Endodermal cell (in vitro differentiated cells): ENCODE measurements around the gene DYNLRB2. TPM values are rescaled to one million over a fixed set of nuclear protein-coding genes. Genes with fewer than 3 reads are reported as not detected.

ENCODE experiments used
- DNase-seq: peaks from one replicate; pipeline ENCODE4 v3.0.0-alpha.2; 2017
- H3K27ac ChIP-seq: 2 replicates; pipeline ENCODE4 v1.5.1; 2013; ENCODE audit warnings: mild to moderate bottlenecking, low read depth, low read length, moderate library complexity
- H3K27me3 ChIP-seq: 2 replicates; pipeline ENCODE4 v1.6.1; 2013; ENCODE audit warnings: mild to moderate bottlenecking, low read length, moderate library complexity; ENCODE audit not compliant: insufficient read depth, control insufficient read depth, poor library complexity, severe bottlenecking
- H3K36me3 ChIP-seq: 2 replicates; pipeline ENCODE4 v1.7.0; 2013; ENCODE audit warnings: mild to moderate bottlenecking, low read length, moderate library complexity; ENCODE audit not compliant: control insufficient read depth, insufficient read depth
- H3K4me1 ChIP-seq: one replicate; pipeline ENCODE4 v1.7.0; 2013; ENCODE audit warnings: low read length; ENCODE audit not compliant: control insufficient read depth, insufficient read depth
- H3K4me3 ChIP-seq: 2 replicates; pipeline ENCODE4 v1.5.1; 2013; ENCODE audit warnings: mild to moderate bottlenecking, low read length, moderate library complexity
- H3K9ac ChIP-seq: 2 replicates; pipeline ENCODE4 v1.6.1; 2013; ENCODE audit warnings: mild to moderate bottlenecking, low read length, moderate library complexity; ENCODE audit not compliant: poor library complexity, severe bottlenecking; ENCODE audit errors: extremely low read depth
- H3K9me3 ChIP-seq: 2 replicates; pipeline ENCODE4 v1.6.1; 2013; ENCODE audit warnings: mild to moderate bottlenecking, low read length, moderate library complexity; ENCODE audit not compliant: control insufficient read depth
- H3K27ac Mint-ChIP-seq: 2 replicates; pipeline ENCODE4 v1.8.0; 2020; ENCODE audit warnings: mixed read lengths
- H3K27me3 Mint-ChIP-seq: 2 replicates; pipeline ENCODE4 v1.8.0; 2021; ENCODE audit warnings: mild to moderate bottlenecking, mixed read lengths; ENCODE audit not compliant: insufficient read depth
- H3K36me3 Mint-ChIP-seq: 2 replicates; pipeline ENCODE4 v1.8.0; 2020; ENCODE audit warnings: low read depth, mixed read lengths
- H3K4me1 Mint-ChIP-seq: 2 replicates; pipeline ENCODE4 v1.8.0; 2020; ENCODE audit warnings: mixed read lengths
- H3K4me3 Mint-ChIP-seq: 2 replicates; pipeline ENCODE4 v1.8.0; 2020; ENCODE audit warnings: mild to moderate bottlenecking, moderate library complexity, mixed read lengths
- H3K9me3 Mint-ChIP-seq: 2 replicates; pipeline ENCODE4 v1.8.0; 2020; ENCODE audit warnings: mild to moderate bottlenecking, mixed read lengths
- CTCF ChIP-seq: fragments of 200-600 bp; sonication (generic); conservative IDR thresholded peaks from 2 replicates; pipeline ENCODE4 v1.5.0; 2021; ENCODE audit warnings: antibody characterized with exemption, mild to moderate bottlenecking
- WGBS, 2 experiments: methylation state at CpG; one replicate each; pipeline versions ENCODE4 v1.1.5 to v1.1.7; 2013; ENCODE audit warnings: missing lambda C conversion rate in 2 of 2, mixed read lengths in 1 of 2; ENCODE audit not compliant: insufficient coverage in 1 of 2, insufficient read length in 1 of 2; 5-methylcytosine and 5-hydroxymethylcytosine counted together
- long read RNA-seq, 4 experiments: library from polyadenylated mRNA in 2 of 4; library from RNA in 1 of 4; library from capped mRNA in 1 of 4; stranded (forward) in 3 of 4; unstranded in 1 of 4; transcript quantifications; one replicate each; pipeline ENCODE4 v2.0.0, GENCODE V29; 2020 to 2021; ENCODE audit warnings: inconsistent platforms in 1 of 4
- polyA plus RNA-seq, 2 experiments: library from polyadenylated mRNA; stranded (reverse); fragments of 50-300 nt; gene quantifications; one replicate each; pipeline ENCODE4 v1.2.3, GENCODE V29; 2013
- total RNA-seq, 2 donors: library from RNA; stranded (reverse); fragmentation: NEBNext Ultra II Directional in 1 of 2; extraction: Animal tissue kit (Norgen Biotek cat#: 25700) in 1 of 2; gene quantifications; 2 replicates in 1 of 2; 3 replicates in 1 of 2; pipeline ENCODE4 v1.2.1, GENCODE V29; 2021

Gene DYNLRB2
- not detected for total RNA-seq
- polyA plus RNA-seq (2013, experiment 1 of 2), result not detected
- not detected for polyA plus RNA-seq (2013, experiment 2 of 2)
- long read RNA-seq, experiment 1, result 0 reads
- long read RNA-seq, experiment 2, result 0 reads
- long read RNA-seq, experiment 3, result 0 reads
- long read RNA-seq, experiment 4, result 0 reads

GRCh38 chr16:80540516-80541305 lies at the start of gene DYNLRB2:
DYNLRB2 (plus strand) TSS chr16:80540993; CDS start chr16:80541077, 84 bp downstream.
- peak; percentile 97 for DNase-seq
- Histone ChIP-seq H3K27ac (no peak within 1 kb of the TSS), H3K4me3 (peak within 1 kb of the TSS; percentile 95), H3K27me3 (peaks cover 74% of the 10 kb centered on the region), H3K9me3 (peaks cover 10% of the 10 kb centered on the region), H3K9ac (peak within 1 kb of the TSS; percentile 63), H3K4me1 (no peaks in the 10 kb centered on the region), H3K36me3 (no peaks in the 10 kb centered on the region)
- Mint-ChIP-seq H3K4me1 (no peaks in the 10 kb centered on the region), H3K36me3 (no peaks in the 10 kb centered on the region), H3K4me3 (peak within 1 kb of the TSS; percentile 70), H3K27ac (peak within 1 kb of the TSS; percentile 94), H3K27me3 (peaks cover 63% of the 10 kb centered on the region), H3K9me3 (peaks cover 4% of the 10 kb centered on the region)
- 4 to 13% methylated on average over 23 to 55 of the region's 55 CpGs for WGBS, 2 experiments
- no peak for TF ChIP-seq CTCF

- Histone ChIP-seq H3K27me3 (no peaks in the 10 kb centered on the region), H3K4me1 (peaks cover 7% of the 10 kb centered on the region), H3K9ac (no peak overlapping the region), H3K9me3 (no peaks in the 10 kb centered on the region), H3K4me3 (no peak overlapping the region), H3K36me3 (no peaks in the 10 kb centered on the region), H3K27ac (no peak overlapping the region)
- H3K27ac Mint-ChIP-seq, result no peak overlapping the region
- 93 to 97% methylated on average over 9 to 11 of the region's 11 CpGs for WGBS, 2 experiments
- peaks cover 14% of the 10 kb centered on the region for H3K4me1 Mint-ChIP-seq
- H3K27me3 Mint-ChIP-seq, result no peaks in the 10 kb centered on the region
- H3K9me3 Mint-ChIP-seq, result no peaks in the 10 kb centered on the region
- no peak for DNase-seq
- H3K4me3 Mint-ChIP-seq, result no peak overlapping the region
- TF ChIP-seq CTCF, result no peak
- H3K36me3 Mint-ChIP-seq, result no peaks in the 10 kb centered on the region
These were observed 40.5 kb upstream of the DYNLRB2 start for GRCh38 chr16:80500116-80500859.

GRCh38 chr16:80500961-80501525 lies 39.8 kb upstream of the DYNLRB2 start:
- no peak for TF ChIP-seq CTCF
- H3K36me3 ChIP-seq, result no peaks in the 10 kb centered on the region
- H3K27ac Mint-ChIP-seq, result no peak overlapping the region
- no peak overlapping the region for H3K4me3 Mint-ChIP-seq
- H3K9me3 ChIP-seq, result no peaks in the 10 kb centered on the region
- H3K27ac ChIP-seq, result no peak overlapping the region
- DNase-seq, result no peak
- no peak overlapping the region for H3K9ac ChIP-seq
- 92 to 93% methylated on average over 2 to 3 of the region's 3 CpGs for WGBS, 2 experiments
- H3K27me3 ChIP-seq, result no peaks in the 10 kb centered on the region
- no peaks in the 10 kb centered on the region for H3K9me3 Mint-ChIP-seq
- H3K4me3 ChIP-seq, result no peak overlapping the region
- no peaks in the 10 kb centered on the region for H3K27me3 Mint-ChIP-seq
- H3K4me1 ChIP-seq, result peaks cover 7% of the 10 kb centered on the region
- H3K4me1 Mint-ChIP-seq, result peaks cover 8% of the 10 kb centered on the region
- no peaks in the 10 kb centered on the region for H3K36me3 Mint-ChIP-seq
